SH-SY5Y (cell line): ENCODE data around the gene SOX9.

ENCODE experiments used
- GATA2 ChIP-seq: IDR thresholded peaks from 2 replicates; pipeline ENCODE4 v1.6.1; 2011; ENCODE audit warnings: mild to moderate bottlenecking, low read depth, low read length
- GATA3 ChIP-seq: IDR thresholded peaks from 2 replicates; pipeline ENCODE4 v1.6.1; 2011; ENCODE audit warnings: low read depth, mild to moderate bottlenecking, low read length, moderate library complexity

DNA sequence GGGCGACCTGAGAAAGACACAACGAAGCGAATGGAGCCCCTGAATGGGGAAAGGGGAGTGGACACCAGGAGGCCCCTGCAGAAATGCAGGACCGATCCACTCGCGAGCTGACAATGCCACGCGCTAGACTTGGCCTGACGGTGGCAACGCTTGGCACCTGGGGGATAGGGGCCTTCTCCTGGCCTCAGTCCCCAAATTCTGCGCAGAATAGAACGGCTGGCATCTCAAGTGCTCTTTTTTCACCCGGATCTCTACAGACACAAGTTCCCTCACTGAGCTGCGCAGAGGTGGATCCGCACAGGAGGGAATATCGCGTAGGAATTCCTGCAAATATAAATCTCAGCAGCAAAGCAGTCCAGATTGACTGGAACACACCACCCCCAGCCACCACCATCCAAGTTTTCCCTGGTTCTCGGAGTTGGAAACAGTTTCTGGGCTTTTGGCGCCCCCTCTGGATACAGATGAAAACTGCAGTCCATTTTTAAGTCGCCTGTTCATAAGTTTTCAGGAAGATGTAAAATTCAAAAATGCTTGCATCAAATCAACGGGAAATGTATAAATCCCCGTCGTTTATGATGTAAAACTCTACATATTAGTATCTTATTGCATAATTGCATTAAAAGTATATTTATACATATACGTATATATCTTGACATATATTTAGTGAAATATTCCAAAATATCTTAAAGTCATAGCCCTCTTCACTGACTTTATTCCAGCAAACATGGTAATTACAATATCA lies 2.3 kb upstream of the SOX9 start:
- no peak for TF ChIP-seq GATA3
- no peak for TF ChIP-seq GATA2
